GM23338 (cell line): ENCODE measurements around the gene TRIM38. TPM values are rescaled to one million over a fixed set of nuclear protein-coding genes. Genes with fewer than 3 reads are reported as not detected.
A peak's percentile ranks its signal among the peaks of the same experiment; 100 is the strongest.

Experiments used
- ATAC-seq: fragments of 200-7000 bp; cut with Tn5 transposase; 3 replicates; pipeline ENCODE4 v1.9.1; 2020
- DNase-seq: peaks from one replicate; pipeline ENCODE4 v3.0.0-alpha.2; 2015; ENCODE audit warnings: low spot score
- H2AFZ ChIP-seq: fragments of 200-600 bp; sonication (generic); 2 replicates; pipeline ENCODE4 v1.8.0; 2016; ENCODE audit warnings: antibody characterized with exemption, mild to moderate bottlenecking, moderate library complexity
- H3F3A ChIP-seq: fragments of 200-600 bp; sonication (generic); replicated peaks from 2 replicates; pipeline ENCODE4 v1.8.0; 2017; ENCODE audit warnings: antibody characterized with exemption, mixed run types, low read depth
- H3K27ac ChIP-seq: fragments of 200-600 bp; sonication (generic); 2 replicates; pipeline ENCODE4 v1.6.1; 2016; ENCODE audit warnings: low read depth
- H3K27me3 ChIP-seq: fragments of 200-600 bp; sonication (generic); 2 replicates; pipeline ENCODE4 v1.8.0; 2016; ENCODE audit warnings: mild to moderate bottlenecking, mixed run types, moderate library complexity; ENCODE audit not compliant: insufficient read depth
- H3K36me3 ChIP-seq: fragments of 200-600 bp; sonication (generic); 2 replicates; pipeline ENCODE4 v1.8.0; 2016; ENCODE audit warnings: mild to moderate bottlenecking; ENCODE audit not compliant: insufficient read depth
- H3K4me1 ChIP-seq: fragments of 200-600 bp; sonication (generic); 2 replicates; pipeline ENCODE4 v1.8.0; 2016; ENCODE audit warnings: mild to moderate bottlenecking, moderate library complexity; ENCODE audit not compliant: insufficient read depth
- H3K4me2 ChIP-seq: fragments of 200-600 bp; sonication (generic); 2 replicates; pipeline ENCODE4 v1.7.1; 2017; ENCODE audit warnings: mixed run types
- H3K4me3 ChIP-seq: fragments of 200-600 bp; sonication (generic); 2 replicates; pipeline ENCODE4 v1.6.1; 2016; ENCODE audit warnings: mixed run types
- H3K79me2 ChIP-seq: fragments of 200-600 bp; sonication (generic); replicated peaks from 2 replicates; pipeline ENCODE4 v1.8.0; 2017; ENCODE audit warnings: mild to moderate bottlenecking; ENCODE audit not compliant: insufficient read depth
- H3K9me2 ChIP-seq: fragments of 200-600 bp; sonication (generic); 2 replicates; pipeline ENCODE4 v1.8.0; 2017; ENCODE audit not compliant: insufficient read depth
- H4K20me1 ChIP-seq: fragments of 200-600 bp; sonication (generic); replicated peaks from 2 replicates; pipeline ENCODE4 v1.8.0; 2017; ENCODE audit warnings: mild to moderate bottlenecking; ENCODE audit not compliant: insufficient read depth
- H3K27ac Mint-ChIP-seq: 2 replicates; pipeline ENCODE4 v1.8.0; 2020; ENCODE audit warnings: inconsistent platforms, mild to moderate bottlenecking, moderate library complexity, mixed read lengths
- H3K27me3 Mint-ChIP-seq: 3 replicates; pipeline ENCODE4 v1.8.0; 2022; ENCODE audit warnings: low read depth, mild to moderate bottlenecking, moderate library complexity, mixed read lengths, inconsistent platforms; ENCODE audit not compliant: insufficient read depth, poor library complexity
- H3K36me3 Mint-ChIP-seq: 3 replicates; pipeline ENCODE4 v1.8.0; 2021; ENCODE audit warnings: low read depth, mild to moderate bottlenecking, inconsistent platforms, moderate library complexity, mixed read lengths
- H3K4me1 Mint-ChIP-seq: 3 replicates; pipeline ENCODE4 v1.8.0; 2020; ENCODE audit warnings: mild to moderate bottlenecking, inconsistent platforms, mixed read lengths
- H3K4me3 Mint-ChIP-seq: 3 replicates; pipeline ENCODE4 v1.8.0; 2021; ENCODE audit warnings: moderate library complexity, mild to moderate bottlenecking, inconsistent platforms, mixed read lengths
- H3K9me3 Mint-ChIP-seq: 3 replicates; pipeline ENCODE4 v1.8.0; 2020; ENCODE audit warnings: moderate library complexity, mild to moderate bottlenecking, inconsistent platforms, mixed read lengths
- CTCF ChIP-seq, 2 experiments: fragments of 200-600 bp in 1 of 2; sonication (generic) in 1 of 2; conservative IDR thresholded peaks; 2 replicates each; pipeline versions ENCODE4 v1.5.1 to v1.6.1; 2016 to 2017; ENCODE audit warnings: antibody characterized with exemption in 2 of 2, low read depth in 2 of 2, mild to moderate bottlenecking in 2 of 2, moderate library complexity in 1 of 2
- ETS1 ChIP-seq: IDR thresholded peaks from 2 replicates; pipeline ENCODE4 v1.6.1; 2016; ENCODE audit warnings: antibody characterized with exemption
- EZH2 ChIP-seq: fragments of 200-600 bp; sonication (generic); IDR thresholded peaks from one replicate; pipeline ENCODE4 v1.8.0; 2017; ENCODE audit warnings: antibody characterized with exemption, mild to moderate bottlenecking, low read depth; ENCODE audit not compliant: unreplicated experiment
- EZH2phosphoT487 ChIP-seq: fragments of 200-600 bp; sonication (generic); IDR thresholded peaks from one replicate; pipeline ENCODE4 v1.8.1; 2018; ENCODE audit warnings: antibody characterized with exemption; ENCODE audit not compliant: unreplicated experiment
- JUNB ChIP-seq: IDR thresholded peaks from one replicate; pipeline ENCODE4 v1.6.1; 2016; ENCODE audit warnings: antibody characterized with exemption; ENCODE audit not compliant: unreplicated experiment
- NANOG ChIP-seq: IDR thresholded peaks from 2 replicates; pipeline ENCODE4 v1.6.1; 2016; ENCODE audit warnings: antibody characterized with exemption, borderline replicate concordance
- POLR2AphosphoS5 ChIP-seq: IDR thresholded peaks from 2 replicates; pipeline ENCODE4 v1.6.1; 2016; ENCODE audit warnings: antibody characterized with exemption, low read depth
- REST ChIP-seq: IDR thresholded peaks from one replicate; pipeline ENCODE4 v1.6.1; 2018; ENCODE audit warnings: antibody characterized with exemption; ENCODE audit not compliant: unreplicated experiment
- STAT1 ChIP-seq: IDR thresholded peaks from one replicate; pipeline ENCODE4 v1.6.1; 2016; ENCODE audit warnings: antibody characterized with exemption; ENCODE audit not compliant: unreplicated experiment
- ZNF114 ChIP-seq: fragments of 250-450 bp; sonication (Bioruptor Pico); IDR thresholded peaks from 2 replicates; pipeline ENCODE4 v1.5.0; 2020; ENCODE audit warnings: mild to moderate bottlenecking, moderate library complexity
- ZNF331 ChIP-seq: fragments of 250-450 bp; sonication (Bioruptor Pico); IDR thresholded peaks from 2 replicates; pipeline ENCODE4 v1.5.0; 2020; ENCODE audit warnings: low read depth, mild to moderate bottlenecking, moderate library complexity
- polyA plus RNA-seq: library from polyadenylated mRNA; unstranded; fragments of >200 nt; fragmentation: Nextera tagmentation; extraction: Ambion mirVana; gene quantifications from 2 replicates; pipeline ENCODE4 v1.2.1, GENCODE V29; 2016
- total RNA-seq: library from RNA; depleted of rRNA; stranded (reverse); fragments of >200 nt; shearing (Covaris generic); gene quantifications from 2 replicates; pipeline ENCODE4 v1.2.3, GENCODE V29; 2014

The TRIM38 gene
- total and polyA plus RNA-seq, 2 experiments from 2014 or later = 0.66 to 0.82 TPM

- no peak for TF ChIP-seq EZH2
- no peak for TF ChIP-seq JUNB
Measured at GRCh38 chr6:25935953-25936352, 26.6 kb upstream of the TRIM38 start (continued).

GRCh38 chr6:25939593-25939992 is 23.0 kb upstream of the TRIM38 start:
- H3K36me3 ChIP-seq = no peaks in the 10 kb centered on the region
- no peak for DNase-seq
- H3K4me2 ChIP-seq = no peak overlapping the region
- no peak overlapping the region for H3K27ac ChIP-seq
- no peaks in the 10 kb centered on the region for H3K79me2 ChIP-seq
- TF ChIP-seq CTCF (conservative IDR thresholded peaks at IDR 0.05; ENCODE audit: low read depth in 2 of 2) (no peak), EZH2phosphoT487 (no peak), NANOG (no peak), ETS1 (no peak), STAT1 (no peak)
- no peaks in the 10 kb centered on the region for H3K4me1 ChIP-seq
- no peaks in the 10 kb centered on the region for H3K27me3 ChIP-seq
- H3K4me1 Mint-ChIP-seq = no peaks in the 10 kb centered on the region
- no peak overlapping the region for H3K27ac Mint-ChIP-seq
- 0 out of 2 replicates have a peak overlapping the region, but pooled peaks have one; percentile 59 for H2AFZ ChIP-seq
- H3K4me3 Mint-ChIP-seq = no peak overlapping the region
- no peaks in the 10 kb centered on the region for H3K9me3 Mint-ChIP-seq
- no peak overlapping the region for H3K4me3 ChIP-seq
- H3K36me3 Mint-ChIP-seq = no peaks in the 10 kb centered on the region
- no peaks in the 10 kb centered on the region for H3F3A ChIP-seq
- no peaks in the 10 kb centered on the region for H4K20me1 ChIP-seq
- H3K27me3 Mint-ChIP-seq = no peaks in the 10 kb centered on the region
- ATAC-seq = no peak
- H3K9me2 ChIP-seq = no peaks in the 10 kb centered on the region

GRCh38 chr6:25942561-25943147 is 19.9 kb upstream of the TRIM38 start:
- Mint-ChIP-seq H3K27ac (no peak overlapping the region), H3K27me3 (no peaks in the 10 kb centered on the region), H3K36me3 (peaks cover 9% of the 10 kb centered on the region; the same call in 2 of the 3 replicates), H3K4me3 (no peak overlapping the region), H3K4me1 (no peaks in the 10 kb centered on the region), H3K9me3 (peaks cover 11% of the 10 kb centered on the region)
- DNase-seq (peak; percentile 34), ATAC-seq (peak; percentile 40; the same call in 1 of the 3 replicates)
- H2AFZ ChIP-seq = no peak overlapping the region
- no peak overlapping the region for H3K4me2 ChIP-seq
- H3K4me3 ChIP-seq = no peak overlapping the region
- H3K36me3 ChIP-seq = no peaks in the 10 kb centered on the region; the same call in 1 of the 2 replicates
- H3K27ac ChIP-seq = no peak overlapping the region
- TF ChIP-seq POLR2AphosphoS5 (no peak), EZH2phosphoT487 (no peak), EZH2 (no peak), REST (no peak), ZNF331 (CRISPR knock-in tag) (no peak), ZNF114 (CRISPR knock-in tag) (no peak), CTCF (conservative IDR thresholded peaks at IDR 0.05; ENCODE audit: low read depth in 2 of 2) (peak; percentile 68 to 76), NANOG (no peak)
- no peaks in the 10 kb centered on the region for H3F3A ChIP-seq
- H3K79me2 ChIP-seq = no peaks in the 10 kb centered on the region
- peaks cover 5% of the 10 kb centered on the region; the same call in 1 of the 2 replicates for H3K9me2 ChIP-seq
- H4K20me1 ChIP-seq = no peaks in the 10 kb centered on the region
- no peaks in the 10 kb centered on the region for H3K27me3 ChIP-seq
- no peaks in the 10 kb centered on the region for H3K4me1 ChIP-seq
